HG03521 (cell line): ENCODE data around the gene KCNJ15.

Source experiments
- ATAC-seq: cut with Tn5 transposase; IDR thresholded peaks from one replicate; pipeline ENCODE4 v1.9.1; 2021; ENCODE audit warnings: mild to moderate bottlenecking, moderate library complexity; ENCODE audit not compliant: unreplicated experiment

Gene KCNJ15

DNA sequence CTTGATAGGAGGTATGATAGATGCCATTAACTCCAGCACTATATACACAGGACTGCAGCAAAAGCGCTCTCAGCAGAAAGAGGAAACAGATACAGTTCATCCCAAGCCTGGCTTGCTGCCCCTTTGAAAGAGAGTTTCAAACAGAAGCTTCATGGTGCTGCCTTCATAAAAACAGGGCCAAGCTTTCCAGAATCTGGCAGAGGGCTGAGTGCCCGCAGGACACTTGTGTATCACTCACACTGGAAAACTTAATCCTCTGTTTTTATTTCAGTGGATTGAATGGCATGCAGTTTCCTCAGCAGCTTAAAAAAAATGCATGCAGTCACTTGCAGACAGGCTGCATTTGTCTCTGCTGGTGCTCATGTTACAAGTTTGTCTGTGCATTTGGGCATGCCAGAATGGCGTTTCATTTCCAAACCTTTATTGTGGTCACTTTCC is 40.4 kb downstream of the KCNJ15 start:
- ATAC-seq = no peak

- ATAC-seq = no peak
Measured at GRCh38 chr21:38297871-38298270, 41.1 kb downstream of the KCNJ15 start.

GRCh38 chr21:38298832-38299231 is 42.0 kb downstream of the KCNJ15 start:
- no peak for ATAC-seq

- no peak for ATAC-seq
Measured at GRCh38 chr21:38299671-38300070, 42.9 kb downstream of the KCNJ15 start.

GRCh38 chr21:38300141-38300578 is 43.4 kb downstream of the KCNJ15 start:
- no peak for ATAC-seq

- no peak for ATAC-seq
Measured at GRCh38 chr21:38301321-38302214, 44.8 kb downstream of the KCNJ15 start.

- ATAC-seq = no peak
Measured at GRCh38 chr21:38303300-38303699, 46.5 kb downstream of the KCNJ15 start.

- no peak for ATAC-seq
Measured at GRCh38 chr21:38306433-38307141, 49.8 kb downstream of the KCNJ15 start.

- ATAC-seq = no peak
Measured at GRCh38 chr21:38307771-38308531, 51.2 kb downstream of the KCNJ15 start.

DNA sequence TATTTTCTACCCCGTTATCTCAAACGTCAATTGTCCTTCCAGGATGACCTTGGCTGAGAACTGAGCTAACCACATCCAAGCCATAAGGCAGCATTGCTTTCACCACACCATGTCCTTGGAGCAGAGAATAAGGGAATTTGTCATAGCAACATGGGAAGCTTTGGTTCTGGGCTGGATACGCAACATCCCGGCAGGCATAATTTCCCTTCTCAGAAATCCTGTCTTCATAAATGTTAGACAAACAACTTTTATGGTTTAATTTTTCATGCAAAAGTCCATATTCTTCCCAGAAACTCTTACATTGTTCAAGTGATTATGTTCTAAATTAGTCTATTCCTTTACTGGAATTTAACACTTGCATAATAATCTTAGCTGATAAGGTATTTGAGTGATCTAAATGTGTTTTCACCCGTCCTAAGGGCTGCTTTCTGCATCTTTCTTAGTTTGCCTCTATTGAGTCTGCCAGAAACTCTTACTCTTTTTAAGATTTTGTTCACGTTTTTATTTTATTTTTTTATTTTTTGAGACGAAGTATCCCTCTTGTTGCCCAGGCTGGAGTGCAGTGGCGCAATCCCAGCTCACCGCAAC is 51.8 kb downstream of the KCNJ15 start:
- no peak for ATAC-seq

DNA sequence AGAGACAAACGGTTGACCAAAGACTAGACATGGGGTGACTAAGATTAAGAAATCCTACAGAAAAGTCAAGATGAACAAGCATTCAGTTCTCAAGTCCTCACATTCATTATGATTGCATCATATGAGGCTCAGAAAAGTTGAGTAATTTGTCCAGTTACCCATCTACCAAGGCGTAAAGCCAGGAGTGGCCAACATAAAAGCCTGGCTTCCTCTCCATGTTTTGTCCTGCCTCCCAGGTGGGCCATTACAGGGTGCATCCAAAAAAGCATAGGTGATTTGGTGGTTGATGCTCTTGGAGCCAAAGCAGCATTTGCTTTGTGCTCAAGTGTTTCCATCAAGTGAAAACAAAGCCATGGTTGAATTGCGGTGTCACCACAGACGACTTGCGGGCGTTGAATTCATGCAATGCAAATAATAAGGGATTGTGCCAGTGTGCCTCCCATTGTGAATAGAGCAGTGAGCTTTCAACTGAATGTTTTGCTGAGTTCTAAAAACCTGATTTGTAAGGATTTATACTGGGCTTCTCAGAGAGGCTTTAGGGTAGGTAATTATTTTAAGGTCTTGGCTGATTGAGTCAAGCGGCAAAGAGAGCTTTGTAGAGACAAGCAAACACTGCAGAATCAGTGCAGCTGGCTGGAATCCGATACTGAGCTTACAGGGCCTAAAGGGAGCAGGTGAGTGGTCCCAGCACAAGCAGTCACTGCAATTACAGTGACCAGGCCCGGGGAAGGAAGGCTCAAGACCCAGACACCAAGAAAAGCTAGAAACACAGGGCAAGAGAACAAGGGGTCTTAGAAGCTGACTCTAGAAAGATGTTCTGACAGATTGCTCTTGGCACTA is 54.1 kb downstream of the KCNJ15 start:
- ATAC-seq = no peak

DNA sequence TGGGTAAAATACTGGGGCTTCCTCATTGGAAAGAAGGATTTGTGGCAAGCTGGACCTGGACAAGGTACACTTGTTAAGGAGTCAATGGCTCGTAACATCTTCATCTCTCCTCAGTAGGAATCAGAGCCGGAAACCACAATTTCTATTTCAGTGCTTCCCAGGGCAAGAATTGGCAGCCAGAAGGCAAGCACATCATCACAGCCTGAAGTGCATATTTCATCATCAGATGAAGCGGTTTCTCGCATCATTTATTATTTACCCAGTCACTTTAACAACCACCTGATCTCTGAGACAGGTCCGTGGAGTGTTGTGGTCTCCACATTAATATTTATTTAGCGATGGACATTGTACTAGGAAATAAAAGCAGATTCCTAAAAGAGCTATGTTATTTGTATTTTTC is 55.0 kb downstream of the KCNJ15 start:
- no peak for ATAC-seq

DNA sequence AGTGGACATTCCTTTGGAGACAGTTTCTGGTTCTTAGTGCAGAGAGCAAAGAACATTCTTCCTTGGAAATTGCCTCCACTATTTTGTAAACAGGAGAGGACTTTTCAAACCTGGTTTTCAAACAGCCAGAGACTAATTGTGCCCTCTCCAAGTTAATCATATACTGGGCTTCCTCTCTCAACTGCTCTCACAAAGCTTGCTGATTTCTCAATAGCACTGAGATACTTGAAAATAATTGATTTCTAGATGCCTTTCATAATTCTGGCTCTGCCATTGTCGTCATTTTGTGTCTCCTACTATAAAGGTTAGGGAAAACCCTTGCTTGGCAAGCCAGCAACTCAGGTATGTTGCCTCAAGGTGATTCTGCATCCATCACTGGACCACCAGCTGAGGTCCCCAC is 56.0 kb downstream of the KCNJ15 start:
- no peak for ATAC-seq

GRCh38 chr21:38314558-38314957 is 57.8 kb downstream of the KCNJ15 start:
- no peak for ATAC-seq

- no peak for ATAC-seq
Measured at GRCh38 chr21:38315122-38315521, 58.3 kb downstream of the KCNJ15 start.

DNA sequence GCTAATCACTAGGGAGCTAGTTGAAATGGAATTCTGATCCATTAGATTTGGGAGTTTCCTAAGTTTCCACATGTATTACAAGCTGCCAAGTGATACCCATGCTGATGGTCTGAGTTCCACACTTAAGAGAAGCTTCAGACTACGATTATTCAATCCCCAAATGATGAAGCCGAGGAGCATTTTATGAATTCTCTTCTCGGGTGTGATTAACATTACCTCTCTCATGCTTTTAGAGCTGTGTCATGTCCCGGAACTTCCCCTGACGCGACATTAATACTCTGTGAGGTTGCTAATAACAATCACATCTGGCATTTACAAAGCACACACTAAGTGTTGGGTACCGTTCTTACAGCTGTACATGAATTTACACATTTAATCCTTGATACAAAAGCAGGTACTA is 63.0 kb downstream of the KCNJ15 start:
- ATAC-seq = no peak

DNA sequence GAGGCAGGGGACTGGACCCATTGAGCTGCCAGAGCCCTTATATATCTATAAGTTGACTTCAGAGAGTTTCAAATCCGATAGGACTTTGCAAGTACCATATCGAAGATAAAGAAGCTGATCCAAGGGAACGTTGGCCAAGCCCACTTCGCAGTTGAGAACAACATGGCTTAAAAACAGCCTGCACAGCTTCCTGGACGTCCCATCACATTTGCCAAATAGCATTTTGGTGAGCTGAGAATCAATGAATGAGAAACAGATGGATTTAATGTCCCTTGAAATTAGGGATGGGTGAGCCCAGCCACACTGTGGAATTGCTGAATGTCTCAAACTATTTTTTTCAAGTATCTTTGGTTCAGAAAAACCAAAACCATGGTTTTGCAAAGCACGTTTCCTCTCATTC is 64.8 kb downstream of the KCNJ15 start:
- no peak for ATAC-seq

DNA sequence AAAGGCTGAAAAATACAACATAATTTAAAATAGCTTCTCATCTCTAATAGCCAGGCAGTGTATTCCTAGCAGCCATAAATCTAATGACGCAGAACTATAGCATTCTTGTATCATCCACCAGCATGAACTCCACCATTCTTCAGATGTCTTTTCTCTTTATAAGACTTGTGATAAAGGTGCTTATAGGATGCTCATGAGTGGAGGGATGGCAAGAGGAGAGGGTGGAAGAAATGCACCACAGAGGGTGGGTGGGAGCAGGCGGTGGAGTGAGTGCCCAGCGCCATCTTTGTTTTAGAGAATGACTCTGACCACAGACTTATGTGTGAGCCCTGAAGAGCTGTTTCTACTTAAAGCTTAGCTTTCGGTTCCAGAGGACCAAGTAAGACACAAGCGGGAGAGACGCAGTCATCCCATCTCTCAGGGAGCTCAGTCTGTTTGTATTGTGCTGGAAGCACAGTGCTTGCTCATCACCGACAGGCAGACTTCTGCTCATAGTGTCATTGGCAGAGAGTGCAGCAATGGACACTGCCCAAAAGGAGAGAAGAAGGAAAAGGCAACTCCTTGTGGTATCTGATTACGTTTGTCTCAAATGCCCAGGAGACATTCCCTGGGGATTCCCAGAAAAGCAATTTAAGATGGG is 65.6 kb downstream of the KCNJ15 start:
- no peak for ATAC-seq

- no peak for ATAC-seq
Measured at GRCh38 chr21:38323721-38324531, 67.1 kb downstream of the KCNJ15 start.
